ENCODE data around the gene SMKR1. TPM values are rescaled to one million over a fixed set of nuclear protein-coding genes. Genes with fewer than 3 reads are reported as not detected.

SMKR1 gene
- total and polyA plus RNA-seq, 2 of the 8 experiments (the other 6 are each of a cell fraction or from before 2014, with no cell fraction given): 0.39 to 1.6 TPM

DNA sequence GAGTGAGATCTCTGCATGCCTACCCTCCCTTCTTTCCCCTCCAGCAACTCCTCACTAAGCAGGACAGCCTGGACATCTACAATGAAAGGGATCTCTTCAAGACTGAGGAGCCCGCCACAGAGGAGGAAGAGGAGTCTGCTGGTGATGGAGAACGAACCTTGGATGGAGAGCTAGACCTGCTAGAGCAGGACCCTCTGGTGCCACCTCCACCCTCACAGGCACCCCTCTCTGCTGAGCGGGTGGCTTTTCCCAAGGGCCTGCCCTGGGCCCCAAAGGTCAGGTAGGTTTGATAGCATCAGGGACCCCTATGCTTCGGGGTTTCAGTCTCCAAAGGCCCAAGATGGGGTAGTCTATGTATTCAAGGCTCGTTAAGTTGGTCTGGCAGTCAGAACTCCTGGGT, 44.2 kb upstream of the SMKR1 start (continued):
- TF ChIP-seq, protein P1, sequence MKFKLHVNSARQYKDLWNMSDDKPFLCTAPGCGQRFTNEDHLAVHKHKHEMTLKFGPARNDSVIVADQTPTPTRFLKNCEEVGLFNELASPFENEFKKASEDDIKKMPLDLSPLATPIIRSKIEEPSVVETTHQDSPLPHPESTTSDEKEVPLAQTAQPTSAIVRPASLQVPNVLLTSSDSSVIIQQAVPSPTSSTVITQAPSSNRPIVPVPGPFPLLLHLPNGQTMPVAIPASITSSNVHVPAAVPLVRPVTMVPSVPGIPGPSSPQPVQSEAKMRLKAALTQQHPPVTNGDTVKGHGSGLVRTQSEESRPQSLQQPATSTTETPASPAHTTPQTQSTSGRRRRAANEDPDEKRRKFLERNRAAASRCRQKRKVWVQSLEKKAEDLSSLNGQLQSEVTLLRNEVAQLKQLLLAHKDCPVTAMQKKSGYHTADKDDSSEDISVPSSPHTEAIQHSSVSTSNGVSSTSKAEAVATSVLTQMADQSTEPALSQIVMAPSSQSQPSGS (IDR thresholded peaks at IDR 0.05; ENCODE audit: low read length): no peak
- no peak for TF ChIP-seq CTBP2 (IDR thresholded peaks at IDR 0.05; ENCODE audit: borderline replicate concordance, insufficient read depth, insufficient read length, low read length)
- TF ChIP-seq TBP (IDR thresholded peaks at IDR 0.05; ENCODE audit: low read depth, low read length): no peak
- TF ChIP-seq SAP30 (IDR thresholded peaks at IDR 0.05; ENCODE audit: insufficient read depth, insufficient replicate concordance, low read length): no peak
- no peak for TF ChIP-seq SIX5 (IDR thresholded peaks at IDR 0.05; ENCODE audit: low read depth, low read length)
- no peak for TF ChIP-seq KDM1A (IDR thresholded peaks at IDR 0.05; ENCODE audit: borderline replicate concordance, low read length)
- no peak for TF ChIP-seq JUND (IDR thresholded peaks at IDR 0.05; ENCODE audit: low read length)
